Measurements from ENCODE around the gene IL17B.

Gene IL17B

GRCh38 chr5:149381986-149382338, 2.9 kb upstream of the IL17B start:
- H3K9me2 ChIP-seq (replicated peaks; ENCODE audit: insufficient read depth, low read length): no peaks in the 10 kb centered on the region
- H3K36me3 ChIP-seq (replicated peaks; ENCODE audit: insufficient read depth, low read length): no peaks in the 10 kb centered on the region
- H3K27ac ChIP-seq (ENCODE audit: low read length): no peak overlapping the region
- peak overlapping the region; percentile 46 for H2AFZ ChIP-seq (ENCODE audit: low read length)
- TF ChIP-seq, protein P1, sequence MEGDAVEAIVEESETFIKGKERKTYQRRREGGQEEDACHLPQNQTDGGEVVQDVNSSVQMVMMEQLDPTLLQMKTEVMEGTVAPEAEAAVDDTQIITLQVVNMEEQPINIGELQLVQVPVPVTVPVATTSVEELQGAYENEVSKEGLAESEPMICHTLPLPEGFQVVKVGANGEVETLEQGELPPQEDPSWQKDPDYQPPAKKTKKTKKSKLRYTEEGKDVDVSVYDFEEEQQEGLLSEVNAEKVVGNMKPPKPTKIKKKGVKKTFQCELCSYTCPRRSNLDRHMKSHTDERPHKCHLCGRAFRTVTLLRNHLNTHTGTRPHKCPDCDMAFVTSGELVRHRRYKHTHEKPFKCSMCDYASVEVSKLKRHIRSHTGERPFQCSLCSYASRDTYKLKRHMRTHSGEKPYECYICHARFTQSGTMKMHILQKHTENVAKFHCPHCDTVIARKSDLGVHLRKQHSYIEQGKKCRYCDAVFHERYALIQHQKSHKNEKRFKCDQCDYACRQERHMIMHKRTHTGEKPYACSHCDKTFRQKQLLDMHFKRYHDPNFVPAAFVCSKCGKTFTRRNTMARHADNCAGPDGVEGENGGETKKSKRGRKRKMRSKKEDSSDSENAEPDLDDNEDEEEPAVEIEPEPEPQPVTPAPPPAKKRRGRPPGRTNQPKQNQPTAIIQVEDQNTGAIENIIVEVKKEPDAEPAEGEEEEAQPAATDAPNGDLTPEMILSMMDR (IDR thresholded peaks at IDR 0.05; ENCODE audit: low read length): peak; percentile 91
- TF ChIP-seq EZH2 (optimal IDR thresholded peaks at IDR 0.05; ENCODE audit: low read depth, low read length): no peak
- H3K4me3 ChIP-seq (ENCODE audit: low read length): no peak overlapping the region
- no peaks in the 10 kb centered on the region for H3F3A ChIP-seq (ENCODE audit: insufficient read depth, low read length)
- H3K9ac ChIP-seq (ENCODE audit: low read length): no peak overlapping the region
- H3K9me3 ChIP-seq (replicated peaks; ENCODE audit: insufficient read depth, low read length): no peaks in the 10 kb centered on the region
- H3K4me1 ChIP-seq (ENCODE audit: low read length): no peaks in the 10 kb centered on the region
- H4K20me1 ChIP-seq (ENCODE audit: insufficient read depth, low read length): no peaks in the 10 kb centered on the region
- no peaks in the 10 kb centered on the region for H3K79me2 ChIP-seq (ENCODE audit: low read length)
- no peak overlapping the region for H3K4me2 ChIP-seq (ENCODE audit: low read depth, low read length)
- peak; percentile 56 for DNase-seq
- H3K27me3 ChIP-seq (replicated peaks; ENCODE audit: insufficient read depth, low read length): no peaks in the 10 kb centered on the region

DNA sequence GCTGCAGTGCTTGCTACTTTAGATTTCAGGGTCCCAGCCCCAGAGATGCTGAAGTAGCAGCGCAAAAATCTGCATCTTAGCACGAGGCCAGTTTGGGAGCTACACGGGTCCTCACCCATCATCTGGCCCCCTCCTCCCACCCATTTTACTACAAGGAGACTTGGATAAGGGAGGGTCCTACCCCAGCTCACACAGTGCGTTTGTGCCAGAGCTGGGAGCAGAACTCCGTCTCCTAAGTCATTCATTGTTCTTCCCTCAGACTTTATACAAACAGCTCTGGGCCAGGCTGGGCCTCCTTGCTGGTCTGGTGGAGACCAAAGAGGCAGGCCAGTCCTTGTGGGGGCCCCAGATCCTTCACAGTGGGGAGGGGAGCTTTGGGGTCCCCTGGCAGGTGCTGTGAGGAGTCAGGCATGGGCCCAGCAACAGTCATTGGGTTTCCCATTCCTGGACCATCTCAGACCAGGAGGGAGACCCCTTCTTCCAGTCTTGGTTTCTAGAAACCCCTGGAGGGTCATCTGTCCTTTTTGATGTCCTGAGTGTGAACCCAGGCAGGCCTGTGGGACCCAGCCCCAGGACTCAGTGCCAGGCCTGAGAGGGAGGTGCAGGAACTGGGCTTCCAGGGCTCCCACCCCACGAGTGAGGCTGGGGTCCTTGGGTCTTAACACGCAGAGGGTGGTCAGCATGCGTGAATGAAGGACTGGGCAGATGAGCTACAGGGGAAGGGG, 2.3 kb upstream of the IL17B start:
- no peak for DNase-seq
- H3K4me2 ChIP-seq (ENCODE audit: low read depth, low read length): no peak overlapping the region

DNA sequence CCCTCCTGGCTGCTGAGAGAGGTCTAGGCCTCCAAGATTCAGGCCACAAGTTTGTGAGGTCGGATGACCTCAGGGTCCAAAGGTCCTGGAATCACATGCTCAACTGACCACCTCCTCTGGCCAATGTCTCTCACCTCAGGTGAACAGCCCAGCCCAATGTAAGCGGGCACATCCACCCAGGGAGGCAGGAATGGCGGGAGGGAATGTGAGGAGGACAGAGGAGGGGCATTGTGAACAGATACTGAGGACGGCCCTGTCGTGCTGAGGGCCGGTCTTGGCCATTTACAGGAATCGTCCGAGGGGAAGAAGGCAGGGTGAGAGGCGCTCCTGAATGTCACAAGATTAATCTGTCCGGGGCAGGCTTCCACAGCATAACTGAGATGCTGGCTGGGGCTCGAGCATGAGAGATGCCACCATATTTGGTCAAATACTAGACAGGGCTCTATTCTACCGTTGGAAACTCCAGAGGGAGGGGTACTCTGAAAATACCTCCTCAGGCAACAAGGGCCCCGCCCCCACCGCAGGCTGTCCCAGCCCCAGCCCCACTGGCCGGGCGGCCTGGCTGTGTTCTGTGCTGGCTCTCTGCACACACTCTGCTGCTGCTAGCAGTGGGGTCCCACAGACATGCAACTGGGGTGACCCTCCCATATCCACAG, 1.5 kb upstream of the IL17B start:
- Histone ChIP-seq H3K9me2 (replicated peaks; ENCODE audit: insufficient read depth, low read length) (no peaks in the 10 kb centered on the region), H3K4me3 (ENCODE audit: low read length) (no peak overlapping the region)

More for the DNA sequence above, 2.3 kb upstream of the IL17B start:
- Histone ChIP-seq H3K4me3 (ENCODE audit: low read length) (no peak overlapping the region), H3K27me3 (replicated peaks; ENCODE audit: insufficient read depth, low read length) (no peaks in the 10 kb centered on the region), H4K20me1 (ENCODE audit: insufficient read depth, low read length) (no peaks in the 10 kb centered on the region), H3K27ac (ENCODE audit: low read length) (no peak overlapping the region), H3K9me3 (replicated peaks; ENCODE audit: insufficient read depth, low read length) (no peaks in the 10 kb centered on the region), H3F3A (ENCODE audit: insufficient read depth, low read length) (no peaks in the 10 kb centered on the region), H3K9me2 (replicated peaks; ENCODE audit: insufficient read depth, low read length) (no peaks in the 10 kb centered on the region), H3K36me3 (replicated peaks; ENCODE audit: insufficient read depth, low read length) (no peaks in the 10 kb centered on the region), H3K9ac (ENCODE audit: low read length) (no peak overlapping the region), H3K79me2 (ENCODE audit: low read length) (no peaks in the 10 kb centered on the region), H2AFZ (ENCODE audit: low read length) (peak overlapping the region; percentile 46), H3K4me1 (ENCODE audit: low read length) (no peaks in the 10 kb centered on the region)
- TF ChIP-seq, protein P1 (IDR thresholded peaks at IDR 0.05; ENCODE audit: low read length): no peak
- TF ChIP-seq EZH2phosphoT487 (IDR thresholded peaks at IDR 0.05; ENCODE audit: low read length) (no peak), EZH2 (optimal IDR thresholded peaks at IDR 0.05; ENCODE audit: low read depth, low read length) (no peak)

More for the DNA sequence above, 1.5 kb upstream of the IL17B start:
- no peak overlapping the region for H3K9ac ChIP-seq (ENCODE audit: low read length)
- H3K27ac ChIP-seq (ENCODE audit: low read length): no peak overlapping the region
- DNase-seq: no peak
- H3K4me1 ChIP-seq (ENCODE audit: low read length): no peaks in the 10 kb centered on the region
- no peaks in the 10 kb centered on the region for H3K36me3 ChIP-seq (replicated peaks; ENCODE audit: insufficient read depth, low read length)
- no peak for TF ChIP-seq EZH2phosphoT487 (IDR thresholded peaks at IDR 0.05; ENCODE audit: low read length)
- TF ChIP-seq, protein P1 (IDR thresholded peaks at IDR 0.05; ENCODE audit: low read length): no peak
- H3K79me2 ChIP-seq (ENCODE audit: low read length): no peaks in the 10 kb centered on the region
- no peak overlapping the region for H2AFZ ChIP-seq (ENCODE audit: low read length)
- H3K4me2 ChIP-seq (ENCODE audit: low read depth, low read length): no peak overlapping the region
- no peaks in the 10 kb centered on the region for H4K20me1 ChIP-seq (ENCODE audit: insufficient read depth, low read length)
- no peaks in the 10 kb centered on the region for H3K27me3 ChIP-seq (replicated peaks; ENCODE audit: insufficient read depth, low read length)
- H3K9me3 ChIP-seq (replicated peaks; ENCODE audit: insufficient read depth, low read length): no peaks in the 10 kb centered on the region
- H3F3A ChIP-seq (ENCODE audit: insufficient read depth, low read length): no peaks in the 10 kb centered on the region
